Raji (cell line): Measurements from ENCODE around the gene COL15A1.

Source experiments
- POLR2A ChIP-seq: IDR thresholded peaks from 2 replicates; pipeline ENCODE4 v1.6.1; 2011; ENCODE audit warnings: low read depth, low read length, control low read depth; ENCODE audit not compliant: insufficient read depth

Gene COL15A1

GRCh38 chr9:98992885-98993569 is 49.3 kb downstream of the COL15A1 start:
- TF ChIP-seq POLR2A = no peak

DNA sequence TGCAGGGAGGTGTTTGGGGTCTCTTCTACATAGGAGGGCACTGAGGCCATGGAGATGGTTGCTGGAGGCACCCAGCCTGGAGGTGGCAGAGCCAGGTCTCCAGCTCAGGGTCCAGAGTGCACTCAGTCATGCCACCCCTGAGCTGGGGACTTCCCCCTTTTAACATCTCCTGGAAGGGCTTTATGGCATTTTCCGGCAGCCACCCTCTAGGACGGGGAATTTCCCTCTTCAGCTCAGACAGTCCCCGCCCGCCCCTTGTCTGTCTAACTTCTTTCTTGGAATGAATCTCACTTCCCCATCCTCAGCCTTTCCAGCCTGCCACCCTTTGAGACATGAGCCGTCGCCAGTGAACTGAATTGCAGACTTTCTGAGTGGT is 49.9 kb downstream of the COL15A1 start:
- TF ChIP-seq POLR2A = no peak

- TF ChIP-seq POLR2A = no peak
These were observed 50.7 kb downstream of the COL15A1 start for GRCh38 chr9:98994172-98995058.

GRCh38 chr9:98995059-98995671 is 51.5 kb downstream of the COL15A1 start:
- no peak for TF ChIP-seq POLR2A

DNA sequence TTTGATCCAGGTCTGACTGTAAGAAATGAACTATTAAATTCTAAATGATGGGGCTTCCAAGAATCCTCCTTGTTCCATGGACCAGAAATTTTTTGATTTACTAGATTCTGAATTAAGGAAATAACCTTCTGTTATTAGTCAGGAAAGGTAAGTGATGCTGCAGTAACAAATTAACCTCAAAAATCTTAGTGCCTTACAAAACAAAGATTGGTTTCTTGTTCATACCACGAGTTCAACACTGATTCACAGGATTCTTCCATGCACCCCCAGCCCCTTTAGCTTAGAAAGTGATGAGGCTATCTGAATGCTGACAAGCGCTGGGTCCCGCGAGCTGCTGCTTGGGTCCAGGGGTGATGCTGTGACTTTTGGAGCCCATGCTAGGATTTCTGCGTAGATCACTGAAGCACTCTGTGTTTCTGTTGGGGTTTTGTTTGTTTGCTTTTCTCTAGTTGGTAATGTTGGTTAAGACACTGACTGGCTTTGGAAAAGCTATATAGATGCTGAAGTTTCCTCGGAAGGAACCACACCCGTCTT is 52.3 kb downstream of the COL15A1 start:
- no peak for TF ChIP-seq POLR2A

DNA sequence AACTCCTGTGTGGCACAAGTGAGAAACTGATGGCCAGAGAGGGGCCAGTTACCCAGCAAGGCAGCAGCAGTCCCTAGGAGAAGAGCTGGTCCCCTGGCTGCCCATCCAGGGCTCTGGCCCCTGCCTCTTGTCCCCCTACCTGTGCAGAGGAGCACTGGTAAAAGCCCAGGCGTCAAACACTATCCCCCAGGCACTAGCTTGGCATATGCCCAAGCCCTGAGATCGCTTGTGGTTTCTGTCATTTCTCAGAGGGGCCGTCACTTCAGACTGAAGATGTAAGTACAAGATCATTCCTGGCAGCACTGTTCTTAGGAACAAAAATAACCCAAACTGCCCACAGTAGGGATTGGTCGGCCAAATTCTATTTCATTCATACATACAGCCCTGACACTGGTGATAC is 53.9 kb downstream of the COL15A1 start:
- TF ChIP-seq POLR2A = no peak

GRCh38 chr9:98998441-98999151 is 54.9 kb downstream of the COL15A1 start:
- no peak for TF ChIP-seq POLR2A

DNA sequence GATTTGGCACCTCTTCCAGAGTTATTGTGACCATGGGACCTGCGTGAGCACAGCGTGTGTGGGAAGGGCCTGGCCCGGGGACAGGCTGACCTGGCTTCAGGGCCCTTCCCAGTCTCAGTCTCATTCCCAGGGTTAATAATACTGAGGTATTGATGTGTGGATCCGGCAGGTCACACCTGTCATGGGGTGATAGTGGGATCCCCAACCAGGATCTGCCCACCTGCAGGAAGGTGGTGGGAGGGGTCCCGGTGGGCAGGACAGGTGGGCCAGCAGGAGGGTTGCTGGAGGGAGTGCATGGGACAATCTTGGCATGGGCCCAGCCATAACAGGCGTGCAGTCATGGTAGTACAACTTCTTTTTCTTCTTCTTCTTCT is 55.4 kb downstream of the COL15A1 start:
- TF ChIP-seq POLR2A = no peak

DNA sequence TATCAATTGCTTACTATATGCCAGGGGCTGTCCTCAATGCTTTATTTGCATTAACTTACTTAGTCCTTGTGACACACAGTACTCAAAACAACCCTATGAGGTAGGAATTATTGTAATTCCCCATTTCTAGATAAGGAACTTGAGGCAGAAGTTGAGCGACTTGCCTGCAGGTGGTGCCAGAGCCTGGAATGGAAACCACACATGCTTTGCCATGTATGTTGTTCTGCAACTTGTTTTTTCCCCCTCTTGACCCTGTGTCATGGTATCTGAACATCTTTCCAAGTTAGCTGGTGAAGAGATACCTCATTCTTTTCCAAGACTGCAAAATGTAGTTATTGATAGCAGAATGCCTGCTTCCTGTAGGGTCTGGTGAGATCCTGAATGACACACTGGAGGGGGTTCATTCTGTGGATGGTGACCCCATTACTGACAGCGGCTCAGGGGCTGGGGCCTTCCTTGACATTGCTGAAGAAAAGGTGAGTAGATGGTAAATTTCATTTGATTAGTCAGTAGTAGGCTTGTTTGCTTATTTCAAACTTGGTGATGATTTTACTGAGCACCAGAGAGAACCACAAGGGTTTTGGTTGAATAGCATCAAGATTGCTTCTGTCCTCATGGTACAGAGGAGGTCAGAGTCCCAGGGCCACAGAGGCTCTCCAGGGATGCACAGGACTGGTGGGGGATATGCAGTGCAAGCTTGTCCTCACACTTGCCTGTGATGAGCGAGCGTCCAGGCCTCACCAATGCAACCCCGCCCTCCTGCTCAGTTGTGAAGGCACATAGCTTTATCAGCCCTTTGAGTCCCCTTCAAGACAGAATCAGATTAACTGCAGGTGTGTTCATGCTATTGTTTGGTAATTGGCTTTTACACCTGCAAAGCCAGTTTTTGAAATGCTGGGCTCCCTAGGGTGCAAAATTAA is 57.0 kb downstream of the COL15A1 start:
- TF ChIP-seq POLR2A = no peak

DNA sequence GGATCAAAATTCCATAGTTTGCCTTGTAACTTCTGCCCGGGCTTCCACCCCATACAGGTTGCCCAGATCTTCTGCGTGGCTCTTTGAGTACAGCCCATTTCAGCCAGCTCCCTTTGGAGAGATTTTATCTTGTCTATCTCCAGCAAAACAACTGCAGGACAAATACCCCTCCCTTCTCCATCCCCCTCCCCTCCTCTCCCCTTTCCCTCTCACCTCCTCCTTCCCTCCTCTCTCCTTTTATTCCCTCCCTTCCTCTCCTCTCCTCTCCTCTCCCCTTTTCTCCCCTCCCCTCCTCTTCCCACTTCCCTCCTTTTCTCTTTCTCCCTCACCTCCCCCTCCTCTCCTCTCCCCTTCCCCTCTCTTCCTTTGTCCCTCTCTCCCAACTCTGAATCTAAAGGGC is 58.2 kb downstream of the COL15A1 start:
- TF ChIP-seq POLR2A = no peak

- TF ChIP-seq POLR2A = no peak
These were observed 59.0 kb downstream of the COL15A1 start for GRCh38 chr9:99002706-99003105.

DNA sequence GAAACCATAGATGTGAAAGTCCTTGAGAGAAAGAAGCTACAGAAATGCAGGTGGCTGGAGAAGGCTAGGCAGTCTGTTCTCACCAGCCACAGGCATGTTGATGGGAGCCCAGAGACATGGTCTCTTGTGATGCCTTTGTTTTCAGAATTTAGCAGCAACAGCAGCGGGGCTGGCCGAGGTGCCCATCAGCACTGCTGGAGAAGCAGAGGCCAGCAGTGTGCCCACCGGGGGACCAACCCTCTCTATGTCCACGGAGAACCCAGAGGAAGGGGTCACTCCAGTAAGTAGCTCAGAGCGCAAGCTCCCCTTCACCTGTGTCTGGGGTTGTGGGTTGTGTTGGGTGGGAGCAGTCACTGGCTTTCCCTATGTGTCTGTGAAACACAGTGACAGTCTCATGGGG is 59.6 kb downstream of the COL15A1 start:
- no peak for TF ChIP-seq POLR2A

DNA sequence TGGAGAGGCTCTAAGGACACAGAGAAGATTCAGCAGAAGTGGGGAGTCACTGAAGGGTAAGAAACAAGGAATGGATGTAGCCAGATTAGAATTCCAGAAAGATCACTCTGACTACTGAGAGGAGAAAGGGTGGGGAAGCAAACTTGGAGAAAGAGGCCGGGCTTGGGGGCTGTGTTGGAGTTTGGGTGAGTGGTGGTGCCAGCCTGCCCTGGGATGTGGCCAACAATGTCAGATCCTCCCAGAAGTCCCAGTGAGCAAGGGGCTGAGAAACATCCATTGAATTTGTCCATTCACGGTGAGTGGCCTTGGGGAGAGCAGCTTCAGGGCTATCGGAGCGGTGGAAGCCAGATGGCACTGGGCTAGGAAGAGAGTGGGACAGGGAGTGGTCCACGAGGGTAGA is 60.4 kb downstream of the COL15A1 start:
- no peak for TF ChIP-seq POLR2A

DNA sequence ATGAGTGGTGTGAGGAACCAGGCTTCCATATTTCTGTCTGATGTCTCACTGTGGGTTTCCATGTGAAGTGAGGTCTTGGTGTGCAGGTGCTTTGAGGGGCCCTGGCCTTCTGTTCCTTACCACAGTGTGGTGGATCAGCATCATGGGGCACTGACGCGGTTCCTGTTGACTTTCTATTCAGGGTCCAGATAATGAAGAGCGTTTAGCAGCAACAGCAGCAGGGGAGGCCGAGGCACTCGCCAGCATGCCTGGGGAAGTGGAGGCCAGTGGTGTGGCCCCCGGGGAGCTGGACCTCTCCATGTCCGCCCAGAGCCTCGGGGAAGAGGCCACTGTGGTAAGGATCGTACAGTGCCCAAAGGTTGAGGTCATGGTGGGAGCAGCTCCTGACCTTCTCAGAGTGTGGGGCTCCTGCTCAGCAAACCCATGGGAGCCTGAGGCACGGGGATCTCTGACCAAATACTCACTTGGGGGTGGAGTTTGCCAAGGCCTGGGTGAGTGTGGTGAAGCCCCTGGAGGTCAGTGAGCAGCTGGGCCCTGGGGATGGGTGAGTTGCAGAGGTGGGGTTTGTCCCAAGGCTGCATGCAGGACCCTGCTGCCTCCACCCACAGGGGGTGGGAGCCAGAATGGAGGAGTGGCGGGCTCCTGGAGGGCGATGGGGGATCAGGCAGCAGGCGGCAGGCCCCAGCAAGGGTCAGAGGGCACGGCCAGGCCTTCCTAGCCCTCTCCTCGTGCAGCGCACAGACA is 61.2 kb downstream of the COL15A1 start:
- TF ChIP-seq POLR2A = no peak

GRCh38 chr9:99005651-99006050 is 61.9 kb downstream of the COL15A1 start:
- TF ChIP-seq POLR2A = no peak
